Hematopoietic multipotent progenitor cell treated with erythropoietin and hydrocortisone succinate and interleukin-3 and kit ligand, for 15 days (in vitro differentiated cells): ENCODE results near the gene YLPM1.
A peak's percentile ranks its signal among the peaks of the same experiment; 100 is the strongest.

Experiments used
- DNase-seq: peaks from one replicate; pipeline ENCODE4 v3.0.0-alpha.2; 2015; ENCODE audit warnings: low spot score

Gene YLPM1

DNA sequence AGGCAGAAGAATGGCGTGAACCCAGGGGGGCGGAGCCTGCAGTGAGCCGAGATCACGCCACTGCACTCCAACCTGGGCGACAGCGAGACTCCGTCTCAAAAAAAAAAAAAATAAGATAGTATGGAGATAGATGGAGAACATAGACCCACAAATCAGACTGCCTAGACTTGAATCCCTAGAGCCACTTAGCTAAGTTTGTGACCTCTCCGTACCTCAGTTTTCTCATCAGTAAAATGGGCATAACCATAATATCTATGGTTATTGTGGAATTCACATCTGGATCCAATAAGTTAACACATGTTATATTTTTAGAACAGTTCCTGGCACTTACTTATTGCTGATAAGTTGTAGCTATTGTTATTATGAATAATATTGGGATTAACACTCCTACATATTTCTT lies 105.6 kb downstream of the YLPM1 start:
- no peak for DNase-seq

- DNase-seq, result no peak
Measured at GRCh38 chr14:74871819-74872218, 108.7 kb downstream of the YLPM1 start.

- DNase-seq, result no peak
Measured at GRCh38 chr14:74875204-74875603, 112.1 kb downstream of the YLPM1 start.

GRCh38 chr14:74875941-74876913 lies 113.1 kb downstream of the YLPM1 start, which contains the start of gene PROX2:
PROX2 (minus strand) TSS chr14:74876145; CDS start chr14:74863834, 12,311 bp downstream.
- no peak for DNase-seq

DNA sequence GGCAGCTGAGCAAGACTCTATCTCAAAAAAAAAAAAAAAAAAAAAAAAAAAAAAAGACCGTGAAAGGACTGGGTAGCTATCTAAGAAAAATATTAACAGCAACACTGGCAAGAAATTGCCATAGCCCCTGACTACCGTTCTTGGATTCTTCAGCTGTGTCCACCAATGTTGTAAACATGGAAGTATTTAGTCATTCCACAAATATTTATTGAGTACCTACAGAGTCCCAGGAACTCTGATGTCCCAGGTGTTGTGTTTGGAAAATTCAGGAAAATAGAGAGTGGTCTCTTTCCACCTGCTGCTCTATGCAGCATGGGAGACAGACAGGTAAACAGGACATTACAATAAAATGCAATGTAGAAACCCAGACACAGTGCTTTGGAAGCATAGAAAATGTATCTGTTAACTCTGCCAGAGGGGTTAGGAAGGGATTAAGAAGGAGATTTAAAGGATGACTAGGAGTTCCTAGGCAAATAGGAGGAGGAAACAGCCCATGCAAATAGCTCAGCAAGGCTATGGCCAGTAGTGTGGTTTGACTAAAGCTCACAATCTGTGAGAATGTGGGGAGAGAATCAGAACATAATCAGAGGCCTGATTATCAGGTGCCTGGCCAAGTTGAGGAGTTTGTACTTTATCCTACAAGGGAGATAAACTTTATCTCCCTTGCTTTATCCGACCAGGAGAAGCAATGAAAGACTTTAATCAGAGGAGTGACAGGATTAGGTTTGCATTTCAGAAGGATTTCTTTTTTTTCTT lies 116.5 kb downstream of the YLPM1 start:
- no peak for DNase-seq

DNA sequence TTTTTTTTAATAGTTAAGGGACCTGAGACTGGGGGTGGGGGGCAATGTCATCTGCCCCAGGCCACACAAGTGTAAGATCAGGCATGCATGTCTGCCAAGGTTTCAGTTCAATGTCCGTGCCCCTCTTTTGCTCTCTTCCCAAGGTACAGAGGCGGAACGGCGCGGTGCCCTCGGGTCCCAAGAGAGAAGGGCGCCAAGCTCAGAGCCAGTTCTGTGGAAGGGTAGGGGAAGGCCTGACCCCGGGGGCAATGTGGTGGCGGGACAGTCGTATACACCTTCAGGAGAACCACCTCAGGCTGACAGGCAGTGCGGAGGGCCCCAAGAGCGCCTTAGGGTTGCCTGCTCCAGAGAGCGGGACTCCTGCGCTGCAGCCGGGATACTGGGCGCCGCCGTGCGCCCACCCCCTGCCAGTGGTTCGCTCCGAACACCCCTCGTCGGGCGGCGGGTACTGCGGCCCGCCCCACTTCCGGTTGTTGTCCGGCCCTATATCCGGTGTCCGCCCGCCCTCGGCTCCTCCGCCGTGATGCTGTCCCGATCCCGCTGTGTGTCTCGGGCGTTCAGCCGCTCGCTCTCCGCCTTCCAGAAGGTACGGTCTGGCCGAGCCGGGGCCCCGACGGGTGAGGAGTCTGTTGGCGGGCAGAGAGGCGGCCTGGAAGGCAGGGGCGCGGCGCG lies 118.5 kb downstream of the YLPM1 start, which contains the start of gene DLST:
DLST (plus strand) TSS at position 486 of the 672 bp plus-strand sequence; CDS start at position 524, 38 bp downstream.
- peak; percentile 88 for DNase-seq

DNA sequence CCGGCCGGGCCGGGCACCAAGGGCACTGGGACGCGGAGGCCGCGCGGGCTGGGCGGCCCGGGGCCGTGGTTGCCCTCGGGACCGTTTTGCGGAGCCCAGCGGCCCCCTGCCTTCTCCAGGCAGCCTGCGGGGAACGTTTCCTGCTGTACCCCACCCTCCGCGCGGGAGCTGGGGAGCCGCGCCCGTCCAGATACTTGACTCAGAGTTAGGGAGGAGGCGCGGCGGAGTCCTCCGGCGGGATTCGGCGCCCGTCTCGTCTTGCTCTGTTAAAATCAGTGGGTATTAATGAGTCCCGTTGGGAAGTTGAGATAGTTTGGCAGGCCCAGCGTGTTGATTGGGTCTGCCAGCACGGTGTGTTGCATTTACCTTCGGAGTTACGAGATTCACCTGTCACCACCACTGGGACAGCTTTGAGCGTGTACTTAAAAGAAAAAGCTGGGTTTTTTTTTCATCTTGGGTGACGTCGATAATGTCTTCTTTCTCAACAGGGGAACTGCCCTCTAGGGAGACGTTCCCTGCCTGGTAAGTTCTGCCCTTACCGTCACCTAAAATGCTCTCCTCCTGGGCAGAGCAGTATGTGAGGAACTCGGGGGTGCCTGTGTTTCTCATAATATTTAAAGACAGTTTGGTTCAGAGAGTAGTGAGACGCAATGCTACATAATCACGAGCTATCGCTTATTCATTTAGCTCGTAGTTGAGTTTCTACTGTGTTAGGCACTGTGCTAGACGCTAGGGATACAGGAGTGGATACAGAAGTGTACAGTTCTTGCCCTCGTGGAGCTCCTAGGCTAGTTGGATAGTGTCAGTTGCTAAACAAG lies 119.2 kb downstream of the YLPM1 start:
- DNase-seq, result peak; percentile 70
